HepG2 (cell line): ENCODE results near the gene C16orf87. TPM values are rescaled to one million over a fixed set of nuclear protein-coding genes. Genes with fewer than 3 reads are reported as not detected.

Source experiments
- ATAD3A ChIP-seq: sonication (generic); formaldehyde crosslinking; IDR thresholded peaks from 2 replicates; pipeline ENCODE4 v1.4.0; 2020; ENCODE audit warnings: missing genetic modification reagents
- FLYWCH1 ChIP-seq: sonication (generic); formaldehyde crosslinking; IDR thresholded peaks from 2 replicates; pipeline ENCODE4 v1.8.1; 2023; ENCODE audit warnings: mild to moderate bottlenecking, missing genetic modification reagents
- FOXA1 ChIP-seq, 2 experiments: fragments of 450-650 bp in 1 of 2; sonication (generic) in 1 of 2; formaldehyde crosslinking in 1 of 2; IDR thresholded peaks; 2 replicates each; pipeline versions ENCODE4 v1.4.0 to v1.6.1; 2016 to 2020; ENCODE audit warnings: missing genetic modification reagents in 1 of 2
- GLI4 ChIP-seq: sonication (generic); formaldehyde crosslinking; IDR thresholded peaks from 2 replicates; pipeline ENCODE4 v1.5.1; 2020; ENCODE audit warnings: missing genetic modification reagents, mild to moderate bottlenecking, moderate library complexity, borderline replicate concordance
- HNRNPH1 ChIP-seq: fragments of 200-400 bp; formaldehyde crosslinking; optimal IDR thresholded peaks from 2 replicates; pipeline ENCODE3; 2017; ENCODE audit warnings: mild to moderate bottlenecking, low read depth, low read length
- KDM5A ChIP-seq: fragments of 200-600 bp; sonication (generic); IDR thresholded peaks from 2 replicates; pipeline ENCODE4 v1.7.0; 2018; ENCODE audit warnings: antibody characterized with exemption, mild to moderate bottlenecking, low read length, borderline replicate concordance
- MIXL1 ChIP-seq: IDR thresholded peaks from 2 replicates; pipeline ENCODE4 v1.6.1; 2016
- REL ChIP-seq: sonication (generic); formaldehyde crosslinking; conservative IDR thresholded peaks from 2 replicates; pipeline ENCODE4 v1.8.0; 2022; ENCODE audit warnings: mild to moderate bottlenecking, missing genetic modification reagents, moderate library complexity
- REPIN1 ChIP-seq: sonication (generic); formaldehyde crosslinking; IDR thresholded peaks from 2 replicates; pipeline ENCODE4 v1.8.0; 2022; ENCODE audit warnings: missing genetic modification reagents, low read depth, mild to moderate bottlenecking, borderline replicate concordance
- SALL2 ChIP-seq: sonication (generic); formaldehyde crosslinking; IDR thresholded peaks from 2 replicates; pipeline ENCODE4 v1.8.1; 2023; ENCODE audit warnings: mild to moderate bottlenecking, missing genetic modification reagents, inconsistent platforms
- SMYD3 ChIP-seq: sonication (generic); formaldehyde crosslinking; IDR thresholded peaks from 2 replicates; pipeline ENCODE4 v1.8.1; 2023; ENCODE audit warnings: mild to moderate bottlenecking, missing genetic modification reagents
- SOX6 ChIP-seq, 2 experiments: fragments of 450-650 bp in 1 of 2; sonication (generic) in 1 of 2; formaldehyde crosslinking in 1 of 2; IDR thresholded peaks; 2 replicates each; pipeline versions ENCODE4 v1.4.0 to v1.6.1; 2017 to 2020; ENCODE audit warnings: antibody characterized with exemption in 1 of 2, mild to moderate bottlenecking in 1 of 2, missing genetic modification reagents in 1 of 2
- TCF7L2 ChIP-seq: IDR thresholded peaks from 2 replicates; pipeline ENCODE4 v1.6.1; 2011; ENCODE audit warnings: mild to moderate bottlenecking, low read depth, low read length, moderate library complexity
- YEATS4 ChIP-seq: sonication (generic); formaldehyde crosslinking; IDR thresholded peaks from 2 replicates; pipeline ENCODE4 v1.4.0; 2020; ENCODE audit warnings: missing genetic modification reagents, borderline replicate concordance
- ZNF224 ChIP-seq: sonication (generic); formaldehyde crosslinking; IDR thresholded peaks from 2 replicates; pipeline ENCODE4 v1.5.0; 2020; ENCODE audit warnings: mild to moderate bottlenecking, missing genetic modification reagents
- ZNF234 ChIP-seq: sonication (generic); formaldehyde crosslinking; conservative IDR thresholded peaks from 2 replicates; pipeline ENCODE4 v1.5.1; 2020; ENCODE audit warnings: mild to moderate bottlenecking, missing genetic modification reagents
- ZNF253 ChIP-seq: sonication (generic); formaldehyde crosslinking; IDR thresholded peaks from 2 replicates; pipeline ENCODE4 v1.8.0; 2022; ENCODE audit warnings: mild to moderate bottlenecking, missing genetic modification reagents, borderline replicate concordance
- ZNF263 ChIP-seq: sonication (generic); formaldehyde crosslinking; IDR thresholded peaks from 2 replicates; pipeline ENCODE4 v1.4.0; 2020; ENCODE audit warnings: missing genetic modification reagents
- ZNF430 ChIP-seq: sonication (generic); formaldehyde crosslinking; IDR thresholded peaks from 2 replicates; pipeline ENCODE4 v1.9.0; 2021; ENCODE audit warnings: mild to moderate bottlenecking, missing genetic modification reagents
- ZNF546 ChIP-seq: sonication (generic); formaldehyde crosslinking; conservative IDR thresholded peaks from 2 replicates; pipeline ENCODE4 v1.8.1; 2023; ENCODE audit warnings: mild to moderate bottlenecking, missing genetic modification reagents
- ZSCAN20 ChIP-seq: sonication (generic); formaldehyde crosslinking; IDR thresholded peaks from 2 replicates; pipeline ENCODE4 v1.4.0; 2020; ENCODE audit warnings: missing genetic modification reagents, mild to moderate bottlenecking, borderline replicate concordance
- polyA plus RNA-seq, 8 experiments: library from polyadenylated mRNA; depleted of rRNA in 3 of 8; stranded (reverse) in 7 of 8; unstranded in 1 of 8; fragments of >200 nt; fragmentation: Illumina TruSeq in 4 of 8; extraction: Trizol in 4 of 8; gene quantifications; 2 replicates each; pipeline versions ENCODE4 v1.2.1 to v1.2.3, GENCODE V29; 2011 to 2016; ENCODE audit warnings: low read depth in 4 of 8, missing spikeins in 1 of 8, mixed read lengths in 1 of 8; ENCODE audit not compliant: insufficient read depth in 1 of 8
- total RNA-seq, 5 experiments: library from RNA; depleted of rRNA; stranded (reverse); fragments of >200 nt; fragmentation: Illumina TruSeq; extraction: Trizol; gene quantifications; 2 replicates each; pipeline ENCODE4 v1.2.3, GENCODE V29; 2016; ENCODE audit warnings: low read depth in 1 of 5
- TF ChIP-seq, protein P1 (sequence below): IDR thresholded peaks from 2 replicates; pipeline ENCODE4 v1.6.1; 2018; ENCODE audit warnings: missing genetic modification reagents
- TF ChIP-seq, protein P2 (sequence below): IDR thresholded peaks from 2 replicates; pipeline ENCODE4 v1.6.1; 2016; ENCODE audit warnings: low read depth, borderline replicate concordance
- TF ChIP-seq, protein P3 (sequence below): sonication (generic); formaldehyde crosslinking; IDR thresholded peaks from 2 replicates; pipeline ENCODE4 v1.8.0; 2022; ENCODE audit warnings: mild to moderate bottlenecking, missing genetic modification reagents, moderate library complexity
- TF ChIP-seq, protein P4 (sequence below): sonication (generic); formaldehyde crosslinking; conservative IDR thresholded peaks from 2 replicates; pipeline ENCODE4 v1.8.0; 2022; ENCODE audit warnings: mild to moderate bottlenecking, moderate library complexity, missing genetic modification reagents
- TF ChIP-seq, protein P5 (sequence below): IDR thresholded peaks from 2 replicates; pipeline ENCODE4 v1.6.1; 2016; ENCODE audit warnings: mild to moderate bottlenecking

The C16orf87 gene
- total and polyA plus RNA-seq, 2 of the 13 experiments (the other 11 are each of a cell fraction or from before 2014, with no cell fraction given): 8.6 to 19.5 TPM

DNA sequence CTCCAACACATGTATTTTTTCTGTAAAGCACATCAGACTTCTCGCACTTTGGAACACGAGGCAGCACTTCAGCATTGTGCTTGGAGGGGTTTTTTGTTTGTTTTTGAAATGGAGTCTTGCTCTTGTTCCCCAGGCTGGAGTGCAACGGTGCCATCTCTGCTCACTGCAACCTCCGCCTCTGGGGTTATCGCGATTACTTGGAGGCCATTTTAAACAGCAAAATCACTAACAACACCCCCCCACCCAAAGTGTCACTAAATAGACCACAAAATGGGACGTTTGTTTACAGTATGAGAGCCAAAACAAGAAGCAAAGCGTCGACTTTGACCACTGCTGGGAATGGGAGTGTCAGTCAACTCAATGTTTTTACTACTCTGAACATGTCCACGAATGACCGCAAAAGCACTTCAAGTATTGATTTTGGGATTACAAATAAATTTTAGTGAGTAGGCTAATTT lies 9.0 kb upstream of the C16orf87 start (continued):
- TF ChIP-seq, protein P1, sequence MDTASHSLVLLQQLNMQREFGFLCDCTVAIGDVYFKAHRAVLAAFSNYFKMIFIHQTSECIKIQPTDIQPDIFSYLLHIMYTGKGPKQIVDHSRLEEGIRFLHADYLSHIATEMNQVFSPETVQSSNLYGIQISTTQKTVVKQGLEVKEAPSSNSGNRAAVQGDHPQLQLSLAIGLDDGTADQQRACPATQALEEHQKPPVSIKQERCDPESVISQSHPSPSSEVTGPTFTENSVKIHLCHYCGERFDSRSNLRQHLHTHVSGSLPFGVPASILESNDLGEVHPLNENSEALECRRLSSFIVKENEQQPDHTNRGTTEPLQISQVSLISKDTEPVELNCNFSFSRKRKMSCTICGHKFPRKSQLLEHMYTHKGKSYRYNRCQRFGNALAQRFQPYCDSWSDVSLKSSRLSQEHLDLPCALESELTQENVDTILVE (CRISPR knock-in tag): no peak
- TF ChIP-seq REPIN1: no peak
- TF ChIP-seq, protein P2, sequence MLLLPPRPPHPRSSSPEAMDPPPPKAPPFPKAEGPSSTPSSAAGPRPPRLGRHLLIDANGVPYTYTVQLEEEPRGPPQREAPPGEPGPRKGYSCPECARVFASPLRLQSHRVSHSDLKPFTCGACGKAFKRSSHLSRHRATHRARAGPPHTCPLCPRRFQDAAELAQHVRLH (CRISPR knock-in tag): peak; percentile 67
- no peak for TF ChIP-seq ZNF263 (CRISPR knock-in tag)
- no peak for TF ChIP-seq ZNF546 (CRISPR knock-in tag)
- no peak for TF ChIP-seq ZNF430 (CRISPR knock-in tag)
- TF ChIP-seq SOX6 (IDR thresholded peaks at IDR 0.05): no peak
- TF ChIP-seq SOX6 (CRISPR knock-in tag; IDR thresholded peaks at IDR 0.05): peak; percentile 43; the same call in 1 of the 2 replicates
- TF ChIP-seq ZNF224 (CRISPR knock-in tag): no peak
- no peak for TF ChIP-seq FOXA1 (IDR thresholded peaks at IDR 0.05)
- no peak; the same call in 1 of the 2 replicates for TF ChIP-seq FOXA1 (CRISPR knock-in tag; IDR thresholded peaks at IDR 0.05)
- TF ChIP-seq ZSCAN20: no peak
- no peak for TF ChIP-seq GLI4
- TF ChIP-seq, protein P3, sequence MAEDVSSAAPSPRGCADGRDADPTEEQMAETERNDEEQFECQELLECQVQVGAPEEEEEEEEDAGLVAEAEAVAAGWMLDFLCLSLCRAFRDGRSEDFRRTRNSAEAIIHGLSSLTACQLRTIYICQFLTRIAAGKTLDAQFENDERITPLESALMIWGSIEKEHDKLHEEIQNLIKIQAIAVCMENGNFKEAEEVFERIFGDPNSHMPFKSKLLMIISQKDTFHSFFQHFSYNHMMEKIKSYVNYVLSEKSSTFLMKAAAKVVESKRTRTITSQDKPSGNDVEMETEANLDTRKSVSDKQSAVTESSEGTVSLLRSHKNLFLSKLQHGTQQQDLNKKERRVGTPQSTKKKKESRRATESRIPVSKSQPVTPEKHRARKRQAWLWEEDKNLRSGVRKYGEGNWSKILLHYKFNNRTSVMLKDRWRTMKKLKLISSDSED (CRISPR knock-in tag): no peak
- TF ChIP-seq, protein P4, sequence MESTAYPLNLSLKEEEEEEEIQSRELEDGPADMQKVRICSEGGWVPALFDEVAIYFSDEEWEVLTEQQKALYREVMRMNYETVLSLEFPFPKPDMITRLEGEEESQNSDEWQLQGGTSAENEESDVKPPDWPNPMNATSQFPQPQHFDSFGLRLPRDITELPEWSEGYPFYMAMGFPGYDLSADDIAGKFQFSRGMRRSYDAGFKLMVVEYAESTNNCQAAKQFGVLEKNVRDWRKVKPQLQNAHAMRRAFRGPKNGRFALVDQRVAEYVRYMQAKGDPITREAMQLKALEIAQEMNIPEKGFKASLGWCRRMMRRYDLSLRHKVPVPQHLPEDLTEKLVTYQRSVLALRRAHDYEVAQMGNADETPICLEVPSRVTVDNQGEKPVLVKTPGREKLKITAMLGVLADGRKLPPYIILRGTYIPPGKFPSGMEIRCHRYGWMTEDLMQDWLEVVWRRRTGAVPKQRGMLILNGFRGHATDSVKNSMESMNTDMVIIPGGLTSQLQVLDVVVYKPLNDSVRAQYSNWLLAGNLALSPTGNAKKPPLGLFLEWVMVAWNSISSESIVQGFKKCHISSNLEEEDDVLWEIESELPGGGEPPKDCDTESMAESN (CRISPR knock-in tag): no peak
- TF ChIP-seq ZNF234 (CRISPR knock-in tag): no peak
- TF ChIP-seq ATAD3A: no peak
- TF ChIP-seq TCF7L2: no peak
- TF ChIP-seq REL (CRISPR knock-in tag): no peak
- no peak for TF ChIP-seq ZNF253
- TF ChIP-seq HNRNPH1: no peak
- 0 out of 2 replicates have a peak, but pooled peaks have one; percentile 34 for TF ChIP-seq SMYD3 (CRISPR knock-in tag)
- TF ChIP-seq MIXL1 (CRISPR knock-in tag): no peak
- TF ChIP-seq SALL2 (CRISPR knock-in tag): no peak
- TF ChIP-seq FLYWCH1 (CRISPR knock-in tag): no peak
- TF ChIP-seq, protein P5, sequence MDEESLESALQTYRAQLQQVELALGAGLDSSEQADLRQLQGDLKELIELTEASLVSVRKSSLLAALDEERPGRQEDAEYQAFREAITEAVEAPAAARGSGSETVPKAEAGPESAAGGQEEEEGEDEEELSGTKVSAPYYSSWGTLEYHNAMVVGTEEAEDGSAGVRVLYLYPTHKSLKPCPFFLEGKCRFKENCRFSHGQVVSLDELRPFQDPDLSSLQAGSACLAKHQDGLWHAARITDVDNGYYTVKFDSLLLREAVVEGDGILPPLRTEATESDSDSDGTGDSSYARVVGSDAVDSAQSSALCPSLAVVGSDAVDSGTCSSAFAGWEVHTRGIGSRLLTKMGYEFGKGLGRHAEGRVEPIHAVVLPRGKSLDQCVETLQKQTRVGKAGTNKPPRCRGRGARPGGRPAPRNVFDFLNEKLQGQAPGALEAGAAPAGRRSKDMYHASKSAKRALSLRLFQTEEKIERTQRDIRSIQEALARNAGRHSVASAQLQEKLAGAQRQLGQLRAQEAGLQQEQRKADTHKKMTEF (CRISPR knock-in tag): peak; percentile 79
- TF ChIP-seq KDM5A: no peak
- 0 out of 2 replicates have a peak, but pooled peaks have one; percentile 26 for TF ChIP-seq YEATS4 (CRISPR knock-in tag)
